GF-D8 (cell line): ENCODE measurements around the gene MCF2L.
"Not testable (repeated sequence)": the region's sequence is repeated elsewhere in the genome, so short reads cannot be mapped to it uniquely, and the experiment has no call there.

Experiments
- DNase-seq: peaks from one replicate; lab custom pipeline; 2025; lab: John Stamatoyannopoulos, UW

MCF2L gene

GRCh38 chr13:113016526-113017295 lies 47.7 kb downstream of the MCF2L start:
- DNase-seq = no peak

GRCh38 chr13:113017506-113018215 lies 48.6 kb downstream of the MCF2L start:
- DNase-seq = no peak

- no peak for DNase-seq
Measured at GRCh38 chr13:113018676-113019465, 49.9 kb downstream of the MCF2L start.

- DNase-seq = no peak
Measured at GRCh38 chr13:113020323-113021080, 51.5 kb downstream of the MCF2L start.

GRCh38 chr13:113021391-113021790 lies 52.4 kb downstream of the MCF2L start:
- no peak for DNase-seq

GRCh38 chr13:113021811-113022210 lies 52.8 kb downstream of the MCF2L start:
- DNase-seq = no peak

- DNase-seq = no peak
Measured at GRCh38 chr13:113022391-113022744, 53.4 kb downstream of the MCF2L start.

- DNase-seq = no peak
Measured at GRCh38 chr13:113022745-113023574, 53.9 kb downstream of the MCF2L start.

GRCh38 chr13:113023694-113024430 lies 54.8 kb downstream of the MCF2L start:
- DNase-seq = no peak

GRCh38 chr13:113024466-113024865 lies 55.5 kb downstream of the MCF2L start:
- no peak for DNase-seq

- DNase-seq = no peak
Measured at GRCh38 chr13:113026391-113026910, 57.4 kb downstream of the MCF2L start.

- no peak for DNase-seq
Measured at GRCh38 chr13:113027095-113027494, 58.1 kb downstream of the MCF2L start.

GRCh38 chr13:113027566-113027965 lies 58.6 kb downstream of the MCF2L start:
- DNase-seq = no peak

GRCh38 chr13:113028336-113029060 lies 59.5 kb downstream of the MCF2L start:
- DNase-seq = no peak

- no peak for DNase-seq
Measured at GRCh38 chr13:113029061-113029445, 60.0 kb downstream of the MCF2L start.

- no peak for DNase-seq
Measured at GRCh38 chr13:113029487-113030258, 60.7 kb downstream of the MCF2L start.

GRCh38 chr13:113030259-113030640 lies 61.2 kb downstream of the MCF2L start:
- not testable (repeated sequence) for DNase-seq

GRCh38 chr13:113031465-113031864 lies 62.5 kb downstream of the MCF2L start:
- no peak for DNase-seq

GRCh38 chr13:113032291-113032690 lies 63.3 kb downstream of the MCF2L start:
- no peak for DNase-seq
